Activated CD4-positive, alpha-beta T cell treated with anti-CD3 and anti-CD28 coated beads, Interleukin-2, amount 50 U/mL, for 16 hours (primary cell): Measurements from ENCODE around the gene CELSR1.
A peak's percentile ranks its signal among the peaks of the same experiment; 100 is the strongest.

ENCODE experiments used
- DNase-seq: peaks from one replicate; pipeline ENCODE4 v3.0.0-alpha.2; 2020

Gene CELSR1

DNA sequence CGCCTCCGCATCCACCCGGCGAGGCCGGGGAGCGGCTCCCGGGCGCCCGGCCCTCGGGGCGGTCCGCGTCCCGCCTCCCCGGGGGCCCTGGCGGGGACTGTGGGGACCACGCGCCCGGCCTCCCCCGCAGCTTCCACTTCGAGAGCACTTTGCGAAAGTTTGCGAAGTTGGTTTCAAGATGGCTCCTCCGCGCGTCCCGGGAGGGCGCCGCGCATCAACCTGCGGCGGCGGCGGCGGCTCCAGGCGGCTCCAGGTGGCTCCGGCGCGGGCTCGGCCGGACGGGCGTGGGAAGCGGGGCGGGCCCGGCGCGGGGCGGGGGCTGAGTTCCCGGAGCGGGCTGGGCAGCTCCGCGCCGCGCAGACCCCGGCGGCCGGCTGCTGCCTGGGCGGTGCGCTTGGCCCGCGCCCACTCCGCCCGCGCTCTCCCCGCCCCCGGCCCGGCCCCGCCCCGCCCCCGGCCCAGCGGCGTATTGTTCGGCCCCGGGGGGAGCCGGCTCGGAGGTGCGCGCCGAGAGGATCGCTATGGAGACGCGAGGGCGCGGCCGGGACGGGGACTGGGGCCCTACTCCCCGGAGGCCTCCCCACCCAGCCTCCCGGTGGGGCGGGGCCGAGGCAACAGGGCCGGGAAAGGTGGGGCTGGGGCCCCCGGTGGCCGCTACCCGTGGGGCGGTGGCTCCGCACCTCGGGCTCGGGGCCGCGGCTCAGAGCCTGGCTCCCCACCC is at the start of gene CELSR1:
Gene CELSR1, minus strand, starts transcription at position 396 of the 721 bp plus-strand sequence. CDS start 450 bp downstream, outside the sequence.
- no peak for DNase-seq

DNA sequence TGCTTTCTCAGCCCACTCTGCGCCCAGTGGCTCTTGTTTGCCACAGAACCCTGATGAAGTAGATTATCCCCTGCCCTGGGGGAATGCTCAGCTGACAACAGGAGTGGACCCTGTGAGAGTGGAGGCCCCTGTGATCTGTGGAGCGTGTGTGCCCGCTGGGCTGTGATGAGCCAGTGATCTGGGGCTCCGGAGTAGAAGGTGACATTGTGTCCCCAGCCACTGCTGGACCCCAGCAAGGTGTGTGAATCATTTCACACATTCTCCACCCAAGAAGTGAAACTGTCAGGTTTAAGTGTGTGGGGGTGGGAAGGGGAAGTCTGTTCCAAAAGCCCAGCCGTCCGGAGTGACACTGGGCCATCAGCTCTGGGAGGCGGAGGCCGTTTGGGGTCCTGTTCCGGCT is 49.6 kb upstream of the CELSR1 start:
- DNase-seq = peak; percentile 34

DNA sequence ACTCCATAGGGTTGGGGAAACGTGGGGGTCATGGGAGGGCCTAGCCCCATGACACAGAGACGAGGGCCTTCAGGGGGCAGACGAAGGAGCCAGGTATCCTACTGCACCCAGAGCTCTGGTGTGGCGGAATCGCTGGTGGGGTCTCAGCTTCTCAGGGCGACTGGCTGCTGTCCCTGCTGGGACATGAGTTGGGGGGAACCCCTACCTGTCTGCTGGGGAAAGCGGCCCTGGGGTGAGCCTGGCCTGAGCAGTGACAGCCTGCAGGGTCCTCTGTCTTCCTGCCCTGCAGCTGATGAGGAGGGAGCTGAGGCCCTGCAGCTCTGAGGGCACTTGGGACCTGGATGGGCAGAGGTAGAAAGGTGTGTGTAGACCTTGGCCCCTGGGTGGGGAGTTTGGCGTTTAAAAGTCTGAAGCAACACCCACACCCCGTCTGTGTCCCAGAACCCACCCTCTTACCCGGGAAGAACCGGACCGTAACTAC is 49.2 kb upstream of the CELSR1 start:
- DNase-seq = no peak

DNA sequence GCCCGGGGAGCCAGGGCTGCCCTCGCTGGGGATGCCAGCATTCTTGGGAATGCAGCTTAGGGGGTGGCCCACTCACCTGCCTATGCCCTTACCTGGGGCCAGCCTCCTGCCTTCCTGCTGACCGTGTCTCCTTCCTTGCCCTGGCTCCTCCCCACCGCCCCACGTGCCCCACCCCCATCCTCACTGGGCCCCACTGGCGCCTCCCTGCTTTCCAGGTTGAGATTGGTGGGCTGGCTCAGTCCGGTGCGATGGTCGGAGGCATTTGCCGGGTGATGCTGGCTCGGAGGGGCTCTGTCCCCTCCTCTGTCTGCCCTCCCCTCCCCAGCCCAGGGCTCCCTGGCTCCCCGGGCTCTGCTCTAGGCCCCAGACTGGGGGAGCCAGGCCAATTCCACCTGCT is 48.7 kb upstream of the CELSR1 start:
- no peak for DNase-seq

GRCh38 chr22:46585340-46586122 is 48.1 kb upstream of the CELSR1 start:
- DNase-seq = no peak

- no peak for DNase-seq
Measured at GRCh38 chr22:46584081-46584921, 46.9 kb upstream of the CELSR1 start.

DNA sequence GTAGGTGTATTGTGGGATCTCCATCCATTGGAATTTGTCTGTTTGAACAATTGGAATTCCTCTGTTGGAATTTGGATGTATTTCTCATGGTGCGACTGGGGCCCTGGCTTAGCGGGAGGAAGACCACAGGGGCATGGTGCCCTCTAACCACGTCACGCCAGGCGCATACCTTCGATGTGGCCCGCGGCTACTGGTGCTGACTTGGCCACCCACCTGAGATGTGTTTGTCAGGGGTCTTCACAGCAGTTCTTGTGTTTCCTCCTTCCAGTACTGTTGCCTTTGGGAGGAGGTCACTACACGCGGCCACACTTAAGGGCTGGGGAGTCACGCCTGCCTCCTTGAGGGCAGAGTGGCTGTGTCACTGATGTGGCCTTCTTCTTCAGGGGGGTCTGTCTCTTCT is 46.2 kb upstream of the CELSR1 start:
- DNase-seq = no peak

- DNase-seq = no peak
Measured at GRCh38 chr22:46582281-46582933, 45.0 kb upstream of the CELSR1 start.

DNA sequence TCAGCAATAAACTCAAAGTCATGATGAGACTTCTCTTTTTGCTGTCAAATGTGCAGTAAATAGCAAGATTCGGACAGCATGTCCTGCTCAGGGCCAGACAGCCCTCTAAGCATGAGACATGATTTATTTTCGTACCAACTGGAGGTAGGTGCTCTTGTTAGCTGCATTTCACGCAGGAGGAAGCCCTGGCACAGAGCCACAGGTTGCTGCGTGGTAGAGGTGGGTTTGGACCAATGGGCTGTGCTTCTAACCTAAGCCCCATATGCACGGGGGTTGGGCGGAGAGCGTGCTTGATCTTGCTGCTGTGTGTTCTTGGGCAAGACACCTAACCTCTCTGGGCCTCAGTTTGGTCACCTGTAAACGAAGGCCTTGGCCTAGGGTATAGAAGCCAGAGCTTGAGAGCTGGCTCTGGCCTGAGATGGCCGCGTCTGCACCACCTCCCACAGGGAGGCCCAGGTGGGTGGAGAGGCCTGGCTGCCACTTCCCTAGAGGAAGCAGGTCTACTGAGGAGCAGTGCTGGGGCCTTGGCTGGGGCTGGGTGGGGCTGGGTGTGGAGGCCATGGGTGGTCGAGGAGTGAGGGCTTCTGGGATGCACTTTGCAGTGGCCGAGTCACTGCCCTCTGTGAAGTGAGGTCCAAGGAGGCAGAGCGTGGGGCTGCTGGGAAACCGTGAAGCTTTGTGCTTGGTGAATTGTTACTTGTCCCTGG is 44.3 kb upstream of the CELSR1 start:
- no peak for DNase-seq

GRCh38 chr22:46580940-46581537 is 43.6 kb upstream of the CELSR1 start:
- no peak for DNase-seq

DNA sequence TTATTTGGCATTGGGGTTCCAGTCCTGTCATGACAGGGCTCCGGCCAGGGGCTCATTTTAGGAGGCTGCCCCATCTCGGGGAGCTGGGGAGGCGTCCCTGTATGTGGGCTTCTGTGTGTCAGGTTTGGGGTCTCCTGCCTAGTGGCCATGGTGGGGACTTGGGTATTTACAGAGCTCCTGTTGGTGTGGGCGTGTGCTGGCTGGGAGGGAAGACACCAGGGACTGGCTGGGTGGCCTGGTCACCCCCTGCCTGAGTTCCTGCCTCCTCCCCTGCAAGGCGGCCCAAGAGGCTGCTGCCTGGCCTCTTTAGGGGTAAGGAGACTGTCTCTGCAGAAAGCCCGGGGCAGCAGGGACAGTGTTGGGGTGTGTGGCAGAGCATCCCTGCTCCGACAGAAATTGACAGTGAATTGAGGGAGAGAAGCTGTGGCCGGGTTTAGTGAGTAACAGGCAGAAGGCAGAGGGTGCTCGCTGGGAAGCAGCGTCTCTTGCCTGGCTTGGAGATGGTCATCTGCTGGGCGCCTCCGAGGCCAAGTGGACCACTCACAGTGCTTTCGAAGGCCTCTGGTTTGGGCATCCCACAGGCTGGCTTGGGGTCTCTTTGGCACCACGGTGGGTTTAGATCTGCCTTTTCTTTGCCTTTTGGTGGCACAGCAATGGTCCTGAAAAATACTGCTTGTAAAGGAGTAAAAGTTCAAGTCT is 42.5 kb upstream of the CELSR1 start:
- no peak for DNase-seq

- no peak for DNase-seq
Measured at GRCh38 chr22:46578824-46579561, 41.6 kb upstream of the CELSR1 start.

GRCh38 chr22:46578251-46578823 is 40.9 kb upstream of the CELSR1 start:
- DNase-seq = no peak

GRCh38 chr22:46577368-46578249 is 40.2 kb upstream of the CELSR1 start:
- no peak for DNase-seq

- peak; percentile 25 for DNase-seq
Measured at GRCh38 chr22:46576556-46577367, 39.3 kb upstream of the CELSR1 start.

DNA sequence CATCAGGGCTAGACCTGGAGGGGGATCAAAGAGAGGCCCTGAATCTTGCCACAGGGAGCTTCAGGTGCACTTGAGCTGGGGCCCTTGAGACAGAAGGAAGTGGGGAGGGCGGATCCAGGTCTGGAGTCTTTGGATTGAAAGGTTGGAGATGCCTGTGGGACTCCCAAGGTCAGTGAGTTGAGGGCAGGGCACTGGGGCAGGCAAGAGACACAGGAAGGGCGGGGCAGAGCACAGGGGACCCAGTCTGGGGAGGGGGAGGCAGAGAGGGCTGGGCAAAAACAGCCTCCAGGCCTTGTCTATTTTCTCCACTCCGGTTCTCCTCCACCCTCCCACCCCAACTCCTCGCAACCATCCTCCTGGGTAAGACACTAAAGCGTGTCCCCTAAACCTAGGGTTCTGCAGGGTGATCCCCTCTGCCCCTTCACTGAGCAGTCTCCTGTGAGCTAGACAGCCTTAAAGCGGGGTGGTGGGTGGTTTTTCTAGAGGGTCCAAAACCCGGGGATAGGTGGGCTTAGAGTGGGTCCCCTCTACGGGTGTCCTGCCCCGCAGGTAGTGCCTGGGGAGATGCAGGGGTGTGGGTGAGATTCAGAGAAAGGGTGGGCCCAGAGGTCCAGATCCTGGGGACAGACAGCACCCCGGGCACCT is 38.6 kb upstream of the CELSR1 start:
- no peak for DNase-seq
